Panc1 (cell line): ENCODE measurements around the gene SMARCA1. TPM values are rescaled to one million over a fixed set of nuclear protein-coding genes. Genes with fewer than 3 reads are reported as not detected.

Source experiments
- ATAC-seq: fragments of 200-7000 bp; cut with Tn5 transposase; 2 replicates; pipeline ENCODE4 v1.9.1; 2020; ENCODE audit warnings: mild to moderate bottlenecking, moderate library complexity
- BruUV-seq: library from RNA; stranded (reverse); fragments of 400-500 nt; replicated peaks from 2 replicates; lab custom pipeline; 2021; lab: Mats Ljungman, UMichigan
- CTCF ChIA-PET: fragments of 300-600 bp; sonication (Branson Sonifier 250); formaldehyde crosslinking; loops from one replicate; lab custom pipeline; 2022; ENCODE audit warnings: antibody characterized with exemption; lab: Charles Lee
- POLR2A ChIA-PET: fragments of 300-600 bp; sonication (Branson Sonifier 250); formaldehyde crosslinking; loops from one replicate; lab custom pipeline; 2022; ENCODE audit warnings: antibody characterized with exemption; lab: Charles Lee
- DNase-seq: peaks from one replicate; pipeline ENCODE4 v3.0.0-alpha.2; 2010; ENCODE audit warnings: low read depth, low spot score
- H3K27ac ChIP-seq: 2 replicates; pipeline ENCODE4 v1.5.1; 2011; ENCODE audit warnings: mild to moderate bottlenecking, low read length, inconsistent platforms
- H3K27me3 ChIP-seq: fragments of 200-500 bp; sonication (Bioruptor generic); 2 replicates; pipeline ENCODE4 v1.6.0; 2014; ENCODE audit warnings: low read length, inconsistent platforms; ENCODE audit not compliant: control insufficient read depth, insufficient read depth
- H3K36me3 ChIP-seq: fragments of 200-500 bp; sonication (Bioruptor generic); 2 replicates; pipeline ENCODE4 v1.5.1; 2014; ENCODE audit warnings: inconsistent platforms, mild to moderate bottlenecking, low read length, moderate library complexity; ENCODE audit not compliant: control insufficient read depth, insufficient read depth
- H3K4me1 ChIP-seq: 2 replicates; pipeline ENCODE4 v1.5.1; 2011; ENCODE audit warnings: inconsistent platforms, mild to moderate bottlenecking, low read length, moderate library complexity; ENCODE audit not compliant: control insufficient read depth, insufficient read depth
- H3K4me3 ChIP-seq, 2 experiments: 2 replicates each; pipeline ENCODE4 v1.5.1; 2011 to 2012; ENCODE audit warnings: low read depth in 2 of 2, low read length in 2 of 2, mild to moderate bottlenecking in 2 of 2, inconsistent platforms in 1 of 2, moderate library complexity in 1 of 2
- H3K9me3 ChIP-seq: fragments of 200-500 bp; sonication (Bioruptor generic); 2 replicates; pipeline ENCODE4 v1.5.1; 2014; ENCODE audit warnings: low read depth, mild to moderate bottlenecking, inconsistent platforms, low read length, moderate library complexity; ENCODE audit not compliant: control insufficient read depth, insufficient read depth
- POLR2AphosphoS5 ChIP-seq: IDR thresholded peaks from 2 replicates; pipeline ENCODE4 v1.6.1; 2012; ENCODE audit warnings: mild to moderate bottlenecking, low read depth, low read length, moderate library complexity
- SIN3A ChIP-seq: IDR thresholded peaks from 2 replicates; pipeline ENCODE4 v1.6.1; 2012; ENCODE audit warnings: low read depth, mild to moderate bottlenecking, low read length, moderate library complexity, borderline replicate concordance; ENCODE audit not compliant: insufficient read depth
- TCF7L2 ChIP-seq: IDR thresholded peaks from 2 replicates; pipeline ENCODE4 v1.6.1; 2011; ENCODE audit warnings: mild to moderate bottlenecking, low read depth, low read length, inconsistent platforms
- in situ Hi-C: cut with HindIII; loops from 2 replicates; pipeline ENCODE4 v1.10.0; 2016; ENCODE audit warnings: low sequenced_read_pairs, low pct_unique_long_range_greater_than_20kb
- intact Hi-C: fragments of 100-400 bp; cut with micrococcal nuclease; formaldehyde crosslinking; loops from one replicate; pipeline ENCODE4 v1.10.0; 2022; ENCODE audit not compliant: unreplicated experiment
- total RNA-seq: library from RNA; stranded (reverse); gene quantifications from one replicate; pipeline ENCODE4 v1.2.1, GENCODE V29; 2021; ENCODE audit not compliant: unreplicated experiment
- TF ChIP-seq, protein P1 (sequence below): fragments of 450-650 bp; IDR thresholded peaks from 2 replicates; pipeline ENCODE4 v1.5.1; 2017; ENCODE audit warnings: mild to moderate bottlenecking
- TF ChIP-seq, protein P2 (sequence below), 2 experiments: IDR thresholded peaks; 2 replicates each; pipeline ENCODE4 v1.6.1; 2011 to 2012; ENCODE audit warnings: low read depth in 2 of 2, control low read depth in 1 of 2, low read length in 1 of 2, mild to moderate bottlenecking in 1 of 2, moderate library complexity in 1 of 2; ENCODE audit not compliant: insufficient read depth in 1 of 2

The SMARCA1 gene
- total RNA-seq, 1 experiment from 2014 or later = 130 TPM

DNA sequence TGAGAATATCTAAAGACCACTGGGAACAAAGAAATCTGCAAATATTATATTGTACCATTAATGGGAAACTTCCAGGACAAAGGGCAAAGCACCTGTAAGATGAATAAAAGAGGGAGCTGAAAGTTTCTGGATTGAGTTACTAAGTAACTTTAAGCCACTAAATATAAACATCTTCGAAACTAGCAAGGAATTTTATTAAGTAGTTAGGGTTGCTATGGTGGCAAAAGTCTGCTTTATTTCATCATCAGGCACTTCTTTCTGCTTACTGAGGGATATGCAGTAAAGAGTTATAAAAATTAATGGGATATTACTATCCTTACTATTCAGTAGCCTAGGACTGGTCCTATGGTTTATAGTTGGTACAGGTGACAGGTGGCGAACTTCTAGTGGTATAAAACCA, 33.0 kb downstream of the SMARCA1 start:
- Histone ChIP-seq H3K27ac (no peak overlapping the region), H3K4me3 (no peak overlapping the region), H3K9me3 (no peaks in the 10 kb centered on the region), H3K4me1 (0 out of 2 replicates have a peak, but pooled peaks cover 3% of the 10 kb centered on the region), H3K36me3 (peaks cover 53% of the 10 kb centered on the region), H3K27me3 (no peaks in the 10 kb centered on the region)
- DNase-seq (no peak), ATAC-seq (no peak)
- in situ Hi-C loops (no loop called here), intact Hi-C loops (no loop called here)
- TF ChIP-seq POLR2AphosphoS5 (no peak), TCF7L2 (no peak), SIN3A (no peak)
- TF ChIP-seq, protein P1, sequence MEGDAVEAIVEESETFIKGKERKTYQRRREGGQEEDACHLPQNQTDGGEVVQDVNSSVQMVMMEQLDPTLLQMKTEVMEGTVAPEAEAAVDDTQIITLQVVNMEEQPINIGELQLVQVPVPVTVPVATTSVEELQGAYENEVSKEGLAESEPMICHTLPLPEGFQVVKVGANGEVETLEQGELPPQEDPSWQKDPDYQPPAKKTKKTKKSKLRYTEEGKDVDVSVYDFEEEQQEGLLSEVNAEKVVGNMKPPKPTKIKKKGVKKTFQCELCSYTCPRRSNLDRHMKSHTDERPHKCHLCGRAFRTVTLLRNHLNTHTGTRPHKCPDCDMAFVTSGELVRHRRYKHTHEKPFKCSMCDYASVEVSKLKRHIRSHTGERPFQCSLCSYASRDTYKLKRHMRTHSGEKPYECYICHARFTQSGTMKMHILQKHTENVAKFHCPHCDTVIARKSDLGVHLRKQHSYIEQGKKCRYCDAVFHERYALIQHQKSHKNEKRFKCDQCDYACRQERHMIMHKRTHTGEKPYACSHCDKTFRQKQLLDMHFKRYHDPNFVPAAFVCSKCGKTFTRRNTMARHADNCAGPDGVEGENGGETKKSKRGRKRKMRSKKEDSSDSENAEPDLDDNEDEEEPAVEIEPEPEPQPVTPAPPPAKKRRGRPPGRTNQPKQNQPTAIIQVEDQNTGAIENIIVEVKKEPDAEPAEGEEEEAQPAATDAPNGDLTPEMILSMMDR = no peak
- TF ChIP-seq, protein P2, sequence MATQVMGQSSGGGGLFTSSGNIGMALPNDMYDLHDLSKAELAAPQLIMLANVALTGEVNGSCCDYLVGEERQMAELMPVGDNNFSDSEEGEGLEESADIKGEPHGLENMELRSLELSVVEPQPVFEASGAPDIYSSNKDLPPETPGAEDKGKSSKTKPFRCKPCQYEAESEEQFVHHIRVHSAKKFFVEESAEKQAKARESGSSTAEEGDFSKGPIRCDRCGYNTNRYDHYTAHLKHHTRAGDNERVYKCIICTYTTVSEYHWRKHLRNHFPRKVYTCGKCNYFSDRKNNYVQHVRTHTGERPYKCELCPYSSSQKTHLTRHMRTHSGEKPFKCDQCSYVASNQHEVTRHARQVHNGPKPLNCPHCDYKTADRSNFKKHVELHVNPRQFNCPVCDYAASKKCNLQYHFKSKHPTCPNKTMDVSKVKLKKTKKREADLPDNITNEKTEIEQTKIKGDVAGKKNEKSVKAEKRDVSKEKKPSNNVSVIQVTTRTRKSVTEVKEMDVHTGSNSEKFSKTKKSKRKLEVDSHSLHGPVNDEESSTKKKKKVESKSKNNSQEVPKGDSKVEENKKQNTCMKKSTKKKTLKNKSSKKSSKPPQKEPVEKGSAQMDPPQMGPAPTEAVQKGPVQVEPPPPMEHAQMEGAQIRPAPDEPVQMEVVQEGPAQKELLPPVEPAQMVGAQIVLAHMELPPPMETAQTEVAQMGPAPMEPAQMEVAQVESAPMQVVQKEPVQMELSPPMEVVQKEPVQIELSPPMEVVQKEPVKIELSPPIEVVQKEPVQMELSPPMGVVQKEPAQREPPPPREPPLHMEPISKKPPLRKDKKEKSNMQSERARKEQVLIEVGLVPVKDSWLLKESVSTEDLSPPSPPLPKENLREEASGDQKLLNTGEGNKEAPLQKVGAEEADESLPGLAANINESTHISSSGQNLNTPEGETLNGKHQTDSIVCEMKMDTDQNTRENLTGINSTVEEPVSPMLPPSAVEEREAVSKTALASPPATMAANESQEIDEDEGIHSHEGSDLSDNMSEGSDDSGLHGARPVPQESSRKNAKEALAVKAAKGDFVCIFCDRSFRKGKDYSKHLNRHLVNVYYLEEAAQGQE (IDR thresholded peaks at IDR 0.05; ENCODE audit: insufficient read depth in 1 of 2, low read depth in 2 of 2, low read length in 1 of 2) = no peak
- POLR2A ChIA-PET = no interaction called here
- CTCF ChIA-PET = no interaction called here
- no TSS peak for BruUV-seq

DNA sequence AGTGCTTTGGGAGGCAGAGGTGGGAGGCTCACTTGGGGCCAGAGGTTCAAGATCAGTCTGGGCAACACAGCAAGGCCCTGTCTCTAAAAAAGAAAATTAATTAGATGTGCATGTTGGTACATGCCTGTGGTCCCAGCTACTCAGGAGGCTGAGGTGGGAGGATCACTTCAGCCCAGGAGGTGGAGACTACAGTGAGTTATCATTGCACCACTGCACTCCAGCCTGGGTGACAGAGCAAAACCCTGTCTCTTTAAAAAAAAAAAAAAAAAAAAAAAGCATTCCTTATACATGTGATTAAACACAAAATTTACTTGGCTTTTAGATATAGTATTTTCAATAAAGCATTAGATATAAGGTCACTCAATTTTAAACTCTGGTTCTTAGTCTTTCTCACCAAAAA, 34.9 kb downstream of the SMARCA1 start:
- Histone ChIP-seq H3K4me1 (no peaks in the 10 kb centered on the region), H3K27me3 (no peaks in the 10 kb centered on the region), H3K9me3 (no peaks in the 10 kb centered on the region), H3K36me3 (peaks cover 56% of the 10 kb centered on the region), H3K27ac (no peak overlapping the region), H3K4me3 (no peak overlapping the region)
- ChIA-PET CTCF (no interaction called here), POLR2A (no interaction called here)
- TF ChIP-seq, protein P1 = no peak
- TF ChIP-seq POLR2AphosphoS5 = no peak
- TF ChIP-seq, protein P2 (IDR thresholded peaks at IDR 0.05; ENCODE audit: insufficient read depth in 1 of 2, low read depth in 2 of 2, low read length in 1 of 2) = no peak
- no peak for TF ChIP-seq SIN3A
- TF ChIP-seq TCF7L2 = no peak
- DNase-seq = no peak
- intact Hi-C loops = no loop called here
- no peak for ATAC-seq
- no TSS peak for BruUV-seq
- in situ Hi-C loops = no loop called here
